ENCODE data around the gene COMMD1.

GRCh38 chr2:62036229-62036628 is 130.8 kb downstream of the COMMD1 start:
- TF ChIP-seq SIN3A (IDR thresholded peaks at IDR 0.05; ENCODE audit: borderline replicate concordance, insufficient read depth, low read length): no peak
- no peak for TF ChIP-seq POLR2AphosphoS5 (IDR thresholded peaks at IDR 0.05; ENCODE audit: low read depth, low read length)
- TF ChIP-seq, protein P1, sequence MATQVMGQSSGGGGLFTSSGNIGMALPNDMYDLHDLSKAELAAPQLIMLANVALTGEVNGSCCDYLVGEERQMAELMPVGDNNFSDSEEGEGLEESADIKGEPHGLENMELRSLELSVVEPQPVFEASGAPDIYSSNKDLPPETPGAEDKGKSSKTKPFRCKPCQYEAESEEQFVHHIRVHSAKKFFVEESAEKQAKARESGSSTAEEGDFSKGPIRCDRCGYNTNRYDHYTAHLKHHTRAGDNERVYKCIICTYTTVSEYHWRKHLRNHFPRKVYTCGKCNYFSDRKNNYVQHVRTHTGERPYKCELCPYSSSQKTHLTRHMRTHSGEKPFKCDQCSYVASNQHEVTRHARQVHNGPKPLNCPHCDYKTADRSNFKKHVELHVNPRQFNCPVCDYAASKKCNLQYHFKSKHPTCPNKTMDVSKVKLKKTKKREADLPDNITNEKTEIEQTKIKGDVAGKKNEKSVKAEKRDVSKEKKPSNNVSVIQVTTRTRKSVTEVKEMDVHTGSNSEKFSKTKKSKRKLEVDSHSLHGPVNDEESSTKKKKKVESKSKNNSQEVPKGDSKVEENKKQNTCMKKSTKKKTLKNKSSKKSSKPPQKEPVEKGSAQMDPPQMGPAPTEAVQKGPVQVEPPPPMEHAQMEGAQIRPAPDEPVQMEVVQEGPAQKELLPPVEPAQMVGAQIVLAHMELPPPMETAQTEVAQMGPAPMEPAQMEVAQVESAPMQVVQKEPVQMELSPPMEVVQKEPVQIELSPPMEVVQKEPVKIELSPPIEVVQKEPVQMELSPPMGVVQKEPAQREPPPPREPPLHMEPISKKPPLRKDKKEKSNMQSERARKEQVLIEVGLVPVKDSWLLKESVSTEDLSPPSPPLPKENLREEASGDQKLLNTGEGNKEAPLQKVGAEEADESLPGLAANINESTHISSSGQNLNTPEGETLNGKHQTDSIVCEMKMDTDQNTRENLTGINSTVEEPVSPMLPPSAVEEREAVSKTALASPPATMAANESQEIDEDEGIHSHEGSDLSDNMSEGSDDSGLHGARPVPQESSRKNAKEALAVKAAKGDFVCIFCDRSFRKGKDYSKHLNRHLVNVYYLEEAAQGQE (IDR thresholded peaks at IDR 0.05; ENCODE audit: insufficient read depth in 1 of 2, low read depth in 2 of 2, low read length in 2 of 2): no peak
- TF ChIP-seq TAF1 (IDR thresholded peaks at IDR 0.05; ENCODE audit: borderline replicate concordance, insufficient read depth, low read length): no peak
- TF ChIP-seq FOXP2 (optimal IDR thresholded peaks at IDR 0.05; ENCODE audit: borderline replicate concordance, extremely low read depth, extremely low read length, insufficient read depth): no peak
